Nephron progenitor cell (in vitro differentiated cells): ENCODE measurements around the gene HNRNPC.

Experiments
- DNase-seq: peaks from one replicate; pipeline ENCODE4 v3.0.0; 2021
- H3K27ac Mint-ChIP-seq: 2 replicates; pipeline ENCODE4 v1.8.0; 2021; ENCODE audit warnings: mild to moderate bottlenecking, moderate library complexity, mixed read lengths
- H3K27me3 Mint-ChIP-seq: 2 replicates; pipeline ENCODE4 v1.8.0; 2021; ENCODE audit warnings: mild to moderate bottlenecking, low read depth, mixed read lengths; ENCODE audit not compliant: poor library complexity
- H3K36me3 Mint-ChIP-seq: 2 replicates; pipeline ENCODE4 v1.8.0; 2021; ENCODE audit warnings: low read depth, mixed read lengths
- H3K4me1 Mint-ChIP-seq: 2 replicates; pipeline ENCODE4 v1.8.0; 2021; ENCODE audit warnings: mixed read lengths
- H3K4me3 Mint-ChIP-seq: 2 replicates; pipeline ENCODE4 v1.8.0; 2021; ENCODE audit warnings: mild to moderate bottlenecking, moderate library complexity, mixed read lengths
- H3K9me3 Mint-ChIP-seq: 2 replicates; pipeline ENCODE4 v1.8.0; 2021; ENCODE audit warnings: mild to moderate bottlenecking, moderate library complexity, mixed read lengths
- CTCF ChIP-seq: fragments of 200-600 bp; sonication (generic); IDR thresholded peaks from 2 replicates; pipeline ENCODE4 v1.5.0; 2021; ENCODE audit warnings: antibody characterized with exemption

The HNRNPC gene

GRCh38 chr14:21264025-21264801 lies 5.0 kb downstream of the HNRNPC start:
- Mint-ChIP-seq H3K27ac (peak overlapping the region; percentile 48), H3K36me3 (peaks cover 86% of the 10 kb centered on the region), H3K9me3 (peaks cover 2% of the 10 kb centered on the region), H3K27me3 (peaks cover 4% of the 10 kb centered on the region), H3K4me3 (peak overlapping the region; percentile 100), H3K4me1 (peaks cover 74% of the 10 kb centered on the region)
- DNase-seq: no peak
- no peak for TF ChIP-seq CTCF

- peak overlapping the region; percentile 55 for H3K27ac Mint-ChIP-seq
- H3K9me3 Mint-ChIP-seq: no peaks in the 10 kb centered on the region
- H3K27me3 Mint-ChIP-seq: peaks cover 4% of the 10 kb centered on the region
- H3K4me1 Mint-ChIP-seq: peaks cover 81% of the 10 kb centered on the region
- DNase-seq: no peak
- H3K36me3 Mint-ChIP-seq: peaks cover 90% of the 10 kb centered on the region
- TF ChIP-seq CTCF: no peak
- H3K4me3 Mint-ChIP-seq: peak overlapping the region; percentile 57
These were observed 5.8 kb downstream of the HNRNPC start for GRCh38 chr14:21263284-21264024.

GRCh38 chr14:21262410-21262809 lies 6.8 kb downstream of the HNRNPC start:
- peak overlapping the region; percentile 57 for H3K4me3 Mint-ChIP-seq
- peaks cover 93% of the 10 kb centered on the region for H3K36me3 Mint-ChIP-seq
- TF ChIP-seq CTCF: no peak
- H3K27ac Mint-ChIP-seq: no peak overlapping the region
- H3K4me1 Mint-ChIP-seq: peaks cover 77% of the 10 kb centered on the region
- DNase-seq: no peak
- H3K27me3 Mint-ChIP-seq: peaks cover 4% of the 10 kb centered on the region
- H3K9me3 Mint-ChIP-seq: no peaks in the 10 kb centered on the region

GRCh38 chr14:21261824-21262223 lies 7.4 kb downstream of the HNRNPC start:
- TF ChIP-seq CTCF: no peak
- peaks cover 77% of the 10 kb centered on the region for H3K4me1 Mint-ChIP-seq
- peaks cover 4% of the 10 kb centered on the region for H3K27me3 Mint-ChIP-seq
- H3K4me3 Mint-ChIP-seq: no peak overlapping the region
- no peak for DNase-seq
- H3K36me3 Mint-ChIP-seq: peaks cover 94% of the 10 kb centered on the region
- H3K27ac Mint-ChIP-seq: no peak overlapping the region
- no peaks in the 10 kb centered on the region for H3K9me3 Mint-ChIP-seq

- no peak for DNase-seq
- Mint-ChIP-seq H3K27ac (peak overlapping the region; percentile 26), H3K4me3 (peak overlapping the region; percentile 34), H3K9me3 (peaks cover 3% of the 10 kb centered on the region), H3K27me3 (peaks cover 4% of the 10 kb centered on the region), H3K4me1 (peaks cover 55% of the 10 kb centered on the region), H3K36me3 (peaks cover 96% of the 10 kb centered on the region)
- no peak for TF ChIP-seq CTCF
These were observed 10.1 kb downstream of the HNRNPC start for GRCh38 chr14:21258889-21259787.
